ENCODE measurements around the gene USP46. TPM values are rescaled to one million over a fixed set of nuclear protein-coding genes. Genes with fewer than 3 reads are reported as not detected.

USP46 gene
- total and polyA plus RNA-seq, 12 donors = 1.9 to 37.5 (median 19.2) TPM

DNA sequence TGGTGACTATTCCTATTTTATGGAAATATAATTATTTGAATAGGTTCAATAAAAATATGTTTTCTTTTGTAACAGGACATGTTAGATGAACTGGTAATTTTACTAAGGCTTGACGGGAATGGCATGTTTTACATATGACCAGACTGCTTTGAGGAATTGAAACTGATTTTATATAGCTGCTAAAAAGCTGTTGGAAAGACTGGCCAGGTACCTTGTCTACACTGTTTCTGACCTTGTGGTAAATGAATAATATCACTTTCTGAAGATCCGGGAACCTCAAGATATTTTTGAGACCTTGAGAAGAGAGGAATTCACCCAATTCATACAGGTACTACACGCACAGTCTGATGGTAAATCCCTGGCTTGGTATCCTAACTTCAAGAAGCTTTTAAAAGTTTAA, 42.1 kb upstream of the USP46 start:
- Histone ChIP-seq H3K4me3 (no peak overlapping the region), H3K4me1 (replicated peaks in 1 of 2) (no peaks in the 10 kb centered on the region), H3K9me3 (replicated peaks in 1 of 3) (no peaks in the 10 kb centered on the region), H3K27me3 (no peaks in the 10 kb centered on the region), H3K27ac (no peak overlapping the region), H3K36me3 (replicated peaks in 1 of 2) (no peaks in the 10 kb centered on the region)
- no peak for TF ChIP-seq CTCF (IDR thresholded peaks at IDR 0.05)
- no peak for TF ChIP-seq POLR2A (IDR thresholded peaks at IDR 0.05)
- no peak for DNase-seq
- WGBS, 4 donors = 82 to 85% (median 84%) methylated on average over 3 of the region's 3 CpGs
- intact Hi-C loops (cut with DNase I) = no loop called here

DNA sequence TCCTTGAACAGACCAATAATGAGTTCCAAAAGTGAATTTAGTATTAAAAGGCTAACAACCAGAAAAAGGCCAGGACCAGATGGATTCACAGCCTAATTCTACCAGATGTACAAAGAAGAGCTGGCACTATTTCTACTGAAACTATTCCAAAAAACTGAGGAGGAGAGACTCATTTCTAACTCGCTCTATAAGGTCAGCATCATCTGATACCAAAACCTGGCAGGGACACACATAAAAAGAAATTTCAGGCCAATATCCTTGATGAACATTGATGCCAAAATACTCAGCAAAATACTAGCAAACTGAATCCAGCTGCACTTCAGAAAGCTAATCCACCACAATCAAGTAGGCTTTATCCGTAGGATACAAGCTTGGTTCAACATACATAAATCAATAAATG, 35.8 kb upstream of the USP46 start:
- WGBS, 4 donors = 47 to 57% (median 54%) methylated on average over 2 of the region's 2 CpGs

GRCh38 chr4:52693492-52693891, 34.4 kb upstream of the USP46 start:
- no peaks in the 10 kb centered on the region for H3K4me1 ChIP-seq (replicated peaks in 1 of 2)
- DNase-seq = no peak
- no peaks in the 10 kb centered on the region for H3K9me3 ChIP-seq (replicated peaks in 1 of 3)
- intact Hi-C loops (cut with DNase I) = no loop called here
- no peak overlapping the region for H3K4me3 ChIP-seq
- TF ChIP-seq POLR2A (IDR thresholded peaks at IDR 0.05) = no peak
- TF ChIP-seq CTCF (IDR thresholded peaks at IDR 0.05) = no peak
- no peaks in the 10 kb centered on the region for H3K36me3 ChIP-seq (replicated peaks in 1 of 2)
- no peaks in the 10 kb centered on the region for H3K27me3 ChIP-seq
- H3K27ac ChIP-seq = no peak overlapping the region

More for the DNA sequence above, 35.8 kb upstream of the USP46 start:
- no peak overlapping the region for H3K4me3 ChIP-seq
- no peaks in the 10 kb centered on the region for H3K4me1 ChIP-seq (replicated peaks in 1 of 2)
- intact Hi-C loops (cut with DNase I) = no loop called here
- no peak overlapping the region for H3K27ac ChIP-seq
- no peak for TF ChIP-seq POLR2A (IDR thresholded peaks at IDR 0.05)
- no peak for TF ChIP-seq CTCF (IDR thresholded peaks at IDR 0.05)
- no peaks in the 10 kb centered on the region for H3K36me3 ChIP-seq (replicated peaks in 1 of 2)
- H3K9me3 ChIP-seq (replicated peaks in 1 of 3) = no peaks in the 10 kb centered on the region
- no peak for DNase-seq
- H3K27me3 ChIP-seq = no peaks in the 10 kb centered on the region

- intact Hi-C loops (cut with DNase I) = no loop called here
Measured at GRCh38 chr4:52689096-52689495, 30.0 kb upstream of the USP46 start.

More at GRCh38 chr4:52689096-52689495, 30.0 kb upstream of the USP46 start:
- Histone ChIP-seq H3K27ac (no peak overlapping the region), H3K9me3 (replicated peaks in 1 of 3) (no peaks in the 10 kb centered on the region), H3K4me1 (replicated peaks in 1 of 2) (no peaks in the 10 kb centered on the region), H3K27me3 (no peaks in the 10 kb centered on the region), H3K36me3 (replicated peaks in 1 of 2) (no peaks in the 10 kb centered on the region), H3K4me3 (no peak overlapping the region)
- no peak for DNase-seq
- no peak for TF ChIP-seq POLR2A (IDR thresholded peaks at IDR 0.05)
- TF ChIP-seq CTCF (IDR thresholded peaks at IDR 0.05) = no peak

Data from adrenal gland (tissue), 12 donors.